IPS-15b (cell line): ENCODE measurements around the gene IGFALS.
A peak's percentile ranks its signal among the peaks of the same experiment; 100 is the strongest.

Experiments
- H3K27me3 ChIP-seq: one replicate; pipeline ENCODE4 v1.6.1; 2013; ENCODE audit warnings: low read length; ENCODE audit not compliant: control insufficient read depth, insufficient read depth
- H3K36me3 ChIP-seq: one replicate; pipeline ENCODE4 v1.6.1; 2013; ENCODE audit warnings: low read length; ENCODE audit not compliant: control insufficient read depth, insufficient read depth
- H3K4me1 ChIP-seq: one replicate; pipeline ENCODE4 v1.6.1; 2013; ENCODE audit warnings: mild to moderate bottlenecking, low read length; ENCODE audit not compliant: control insufficient read depth, insufficient read depth
- H3K4me3 ChIP-seq: one replicate; pipeline ENCODE4 v1.5.1; 2013; ENCODE audit warnings: low read depth, low read length
- H3K9ac ChIP-seq: one replicate; pipeline ENCODE4 v1.6.1; 2013; ENCODE audit warnings: low read depth, mild to moderate bottlenecking, low read length
- H3K9me3 ChIP-seq: one replicate; pipeline ENCODE4 v1.6.1; 2013; ENCODE audit warnings: mild to moderate bottlenecking, low read length; ENCODE audit not compliant: control insufficient read depth, insufficient read depth

IGFALS gene

GRCh38 chr16:1771864-1772361 lies 21.6 kb downstream of the IGFALS start:
- Histone ChIP-seq H3K9ac (peak overlapping the region; percentile 88), H3K9me3 (no peaks in the 10 kb centered on the region), H3K4me1 (peaks cover 2% of the 10 kb centered on the region), H3K4me3 (peak overlapping the region; percentile 85), H3K36me3 (peaks cover 40% of the 10 kb centered on the region), H3K27me3 (no peaks in the 10 kb centered on the region)

- H3K9ac ChIP-seq = peak within 1 kb of the TSS; percentile 88
- peak within 1 kb of the TSS; percentile 85 for H3K4me3 ChIP-seq
- no peaks in the 10 kb centered on the region for H3K27me3 ChIP-seq
- peaks cover 38% of the 10 kb centered on the region for H3K36me3 ChIP-seq
- H3K9me3 ChIP-seq = no peaks in the 10 kb centered on the region
- peaks cover 2% of the 10 kb centered on the region for H3K4me1 ChIP-seq
Measured at GRCh38 chr16:1771188-1771863, 22.2 kb downstream of the IGFALS start, which contains the start of gene NME3. Gene NME3 (minus strand): TSS chr16:1771543. CDS start chr16:1771534, 9 bp downstream.

GRCh38 chr16:1770328-1771187 lies 22.9 kb downstream of the IGFALS start:
- Histone ChIP-seq H3K9ac (peak overlapping the region; percentile 79), H3K4me3 (peak overlapping the region; percentile 85), H3K27me3 (no peaks in the 10 kb centered on the region), H3K9me3 (no peaks in the 10 kb centered on the region), H3K4me1 (peaks cover 2% of the 10 kb centered on the region), H3K36me3 (peaks cover 38% of the 10 kb centered on the region)

- Histone ChIP-seq H3K4me3 (no peak overlapping the region), H3K4me1 (peaks cover 2% of the 10 kb centered on the region), H3K27me3 (no peaks in the 10 kb centered on the region), H3K9me3 (no peaks in the 10 kb centered on the region), H3K9ac (no peak overlapping the region), H3K36me3 (peaks cover 34% of the 10 kb centered on the region)
Measured at GRCh38 chr16:1769402-1770300, 23.9 kb downstream of the IGFALS start.

- H3K4me1 ChIP-seq = peaks cover 2% of the 10 kb centered on the region
- H3K27me3 ChIP-seq = no peaks in the 10 kb centered on the region
- H3K4me3 ChIP-seq = no peak overlapping the region
- H3K9ac ChIP-seq = no peak overlapping the region
- H3K9me3 ChIP-seq = no peaks in the 10 kb centered on the region
- H3K36me3 ChIP-seq = peaks cover 40% of the 10 kb centered on the region
Measured at GRCh38 chr16:1768767-1769401, 24.6 kb downstream of the IGFALS start.

- H3K9me3 ChIP-seq = no peaks in the 10 kb centered on the region
- H3K36me3 ChIP-seq = peaks cover 41% of the 10 kb centered on the region
- peaks cover 2% of the 10 kb centered on the region for H3K4me1 ChIP-seq
- H3K4me3 ChIP-seq = no peak overlapping the region
- no peaks in the 10 kb centered on the region for H3K27me3 ChIP-seq
- no peak overlapping the region for H3K9ac ChIP-seq
Measured at GRCh38 chr16:1768061-1768766, 25.3 kb downstream of the IGFALS start.

GRCh38 chr16:1767116-1767994 lies 26.1 kb downstream of the IGFALS start:
- Histone ChIP-seq H3K4me1 (peaks cover 2% of the 10 kb centered on the region), H3K27me3 (no peaks in the 10 kb centered on the region), H3K36me3 (peaks cover 44% of the 10 kb centered on the region)

GRCh38 chr16:1766701-1767100 lies 26.8 kb downstream of the IGFALS start:
- H3K4me3 ChIP-seq = no peak overlapping the region
- no peak overlapping the region for H3K9ac ChIP-seq
- H3K9me3 ChIP-seq = no peaks in the 10 kb centered on the region
- H3K36me3 ChIP-seq = peaks cover 44% of the 10 kb centered on the region
- peaks cover 2% of the 10 kb centered on the region for H3K4me1 ChIP-seq
- no peaks in the 10 kb centered on the region for H3K27me3 ChIP-seq

More at GRCh38 chr16:1767116-1767994, 26.1 kb downstream of the IGFALS start:
- no peak overlapping the region for H3K9ac ChIP-seq
- no peak overlapping the region for H3K4me3 ChIP-seq
- no peaks in the 10 kb centered on the region for H3K9me3 ChIP-seq

GRCh38 chr16:1766231-1766630 lies 27.3 kb downstream of the IGFALS start:
- Histone ChIP-seq H3K36me3 (peaks cover 44% of the 10 kb centered on the region), H3K9me3 (no peaks in the 10 kb centered on the region), H3K4me3 (no peak overlapping the region), H3K27me3 (no peaks in the 10 kb centered on the region), H3K9ac (no peak overlapping the region), H3K4me1 (peaks cover 2% of the 10 kb centered on the region)

GRCh38 chr16:1765826-1766225 lies 27.7 kb downstream of the IGFALS start:
- peaks cover 2% of the 10 kb centered on the region for H3K4me1 ChIP-seq
- H3K27me3 ChIP-seq = no peaks in the 10 kb centered on the region
- H3K9ac ChIP-seq = no peak overlapping the region
- no peaks in the 10 kb centered on the region for H3K9me3 ChIP-seq
- no peak overlapping the region for H3K4me3 ChIP-seq
- H3K36me3 ChIP-seq = peaks cover 47% of the 10 kb centered on the region
